ENCODE measurements around the gene PAK1.

Gene PAK1

DNA sequence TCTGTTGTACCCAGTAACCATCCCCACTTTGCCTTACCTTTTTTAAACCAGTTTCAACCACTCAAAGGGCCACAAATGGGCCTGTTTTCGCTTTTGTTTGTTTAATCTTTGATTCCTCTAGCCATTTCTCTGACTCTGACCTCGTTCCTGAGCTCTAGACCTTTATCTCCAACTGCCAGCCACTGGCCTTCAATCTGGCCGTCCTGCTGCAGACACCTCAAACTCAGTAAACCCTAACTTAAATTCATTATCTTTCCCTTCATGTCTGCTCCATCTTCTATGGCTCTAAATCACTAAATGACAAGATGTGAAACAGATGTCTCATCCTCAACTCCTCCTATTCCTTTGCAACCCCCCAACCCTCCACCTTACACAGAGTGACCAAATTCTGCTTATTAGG is 171.1 kb downstream of the PAK1 start:
- TF ChIP-seq, protein P1, sequence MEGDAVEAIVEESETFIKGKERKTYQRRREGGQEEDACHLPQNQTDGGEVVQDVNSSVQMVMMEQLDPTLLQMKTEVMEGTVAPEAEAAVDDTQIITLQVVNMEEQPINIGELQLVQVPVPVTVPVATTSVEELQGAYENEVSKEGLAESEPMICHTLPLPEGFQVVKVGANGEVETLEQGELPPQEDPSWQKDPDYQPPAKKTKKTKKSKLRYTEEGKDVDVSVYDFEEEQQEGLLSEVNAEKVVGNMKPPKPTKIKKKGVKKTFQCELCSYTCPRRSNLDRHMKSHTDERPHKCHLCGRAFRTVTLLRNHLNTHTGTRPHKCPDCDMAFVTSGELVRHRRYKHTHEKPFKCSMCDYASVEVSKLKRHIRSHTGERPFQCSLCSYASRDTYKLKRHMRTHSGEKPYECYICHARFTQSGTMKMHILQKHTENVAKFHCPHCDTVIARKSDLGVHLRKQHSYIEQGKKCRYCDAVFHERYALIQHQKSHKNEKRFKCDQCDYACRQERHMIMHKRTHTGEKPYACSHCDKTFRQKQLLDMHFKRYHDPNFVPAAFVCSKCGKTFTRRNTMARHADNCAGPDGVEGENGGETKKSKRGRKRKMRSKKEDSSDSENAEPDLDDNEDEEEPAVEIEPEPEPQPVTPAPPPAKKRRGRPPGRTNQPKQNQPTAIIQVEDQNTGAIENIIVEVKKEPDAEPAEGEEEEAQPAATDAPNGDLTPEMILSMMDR (IDR thresholded peaks at IDR 0.05), result no peak

DNA sequence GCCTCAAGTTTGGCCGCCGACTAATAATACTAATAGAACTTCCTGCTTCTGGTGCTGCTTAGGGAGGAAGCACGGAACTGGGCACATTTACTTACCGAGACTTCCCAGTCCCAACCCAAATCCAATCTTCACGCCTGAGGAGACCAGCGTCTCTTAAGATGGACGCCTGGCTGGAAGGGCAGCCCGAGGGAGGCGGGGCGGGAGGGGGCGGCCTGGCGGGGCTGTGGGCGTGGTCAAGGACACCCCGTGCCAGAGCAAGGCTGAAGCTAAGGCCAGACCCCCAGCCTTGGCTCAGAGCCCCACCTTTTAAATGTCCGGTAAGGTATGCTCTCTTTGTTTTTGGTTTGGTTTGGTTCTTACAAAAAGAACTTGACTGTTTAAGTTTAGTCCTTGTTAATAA is 172.4 kb downstream of the PAK1 start, which contains the start of gene GDPD4:
TSS of gene GDPD4 (minus strand) at position 177 of the 400 bp plus-strand sequence. CDS start 16,549 bp downstream, outside the sequence.
- TF ChIP-seq, protein P1 (IDR thresholded peaks at IDR 0.05), result no peak

DNA sequence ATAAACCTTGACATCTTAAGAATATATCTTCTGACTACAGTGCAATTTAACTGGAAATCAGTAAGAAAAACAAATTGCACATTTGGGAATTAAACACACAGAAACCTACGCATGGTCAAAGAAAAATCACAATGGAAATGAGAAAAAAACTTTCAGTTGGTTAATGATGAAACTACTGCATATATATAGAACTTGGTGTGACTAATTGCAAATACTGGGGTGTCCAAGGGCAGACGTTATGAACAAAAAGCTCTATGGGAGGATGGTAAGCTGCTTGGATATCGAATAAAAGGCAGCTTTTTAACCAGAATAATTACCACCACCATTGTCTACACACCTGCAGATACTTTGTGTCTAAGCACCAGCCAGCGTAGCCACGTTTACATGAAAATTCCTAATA is 173.2 kb downstream of the PAK1 start:
- TF ChIP-seq, protein P1 (IDR thresholded peaks at IDR 0.05), result no peak

DNA sequence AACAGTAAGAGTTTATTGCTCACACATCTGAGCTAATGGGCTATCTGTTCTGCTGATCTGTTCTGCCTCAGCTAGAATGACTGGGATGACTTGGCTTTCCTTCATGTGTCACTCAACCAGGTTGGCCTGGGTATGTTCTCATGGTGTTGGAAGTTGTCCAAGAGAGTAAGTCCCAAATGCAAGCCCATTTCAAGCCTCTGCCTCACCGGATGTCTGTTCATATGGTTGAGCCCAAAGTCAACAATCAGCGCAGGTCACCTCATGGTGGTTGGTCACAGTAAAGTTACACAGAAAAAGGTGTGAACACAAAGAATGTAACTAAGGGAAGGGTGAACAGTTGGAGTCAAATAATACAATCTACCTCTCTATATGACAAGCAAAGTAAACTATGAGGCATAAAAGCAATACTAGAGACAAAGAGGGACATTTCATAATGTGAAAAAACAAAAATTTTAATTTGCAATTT is 174.3 kb downstream of the PAK1 start:
- TF ChIP-seq, protein P1 (IDR thresholded peaks at IDR 0.05), result no peak

DNA sequence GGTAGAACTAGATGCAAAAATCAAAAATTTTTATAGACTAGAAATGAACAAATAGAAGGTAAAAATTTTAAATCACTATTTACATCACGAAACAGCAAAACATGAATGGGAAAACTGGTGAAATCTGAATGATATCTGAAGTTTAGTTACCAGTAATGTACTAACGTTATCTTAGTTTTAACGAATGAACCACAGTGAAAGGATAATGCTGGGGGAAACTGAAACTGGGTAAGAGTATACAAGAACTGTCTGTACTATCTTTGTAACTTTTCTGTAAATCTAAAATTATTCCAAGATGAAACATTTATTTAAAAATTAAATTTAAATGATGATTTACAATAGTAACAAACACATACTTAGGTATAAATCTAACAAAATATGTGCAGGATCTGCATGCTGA is 179.9 kb downstream of the PAK1 start:
- TF ChIP-seq, protein P1 (IDR thresholded peaks at IDR 0.05), result no peak

DNA sequence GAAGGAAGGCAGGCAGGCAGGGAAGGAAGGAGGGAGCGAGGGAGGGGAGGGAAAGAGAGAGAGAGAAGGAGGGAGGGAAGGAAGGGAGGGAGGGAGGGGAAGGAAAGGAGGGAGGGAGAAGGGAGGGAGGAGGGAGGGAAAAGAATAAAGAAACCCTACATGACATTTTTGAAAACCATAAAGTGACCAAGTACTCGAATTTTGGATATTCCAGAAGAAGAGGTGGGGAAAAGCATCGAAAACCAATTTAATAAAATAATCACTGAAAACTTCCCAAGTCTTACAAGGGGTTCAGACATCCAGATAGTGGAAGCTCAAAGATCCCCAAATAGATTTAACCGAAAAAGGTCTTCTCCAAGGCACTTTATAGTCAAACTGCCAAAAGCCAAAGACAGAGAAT is 184.2 kb downstream of the PAK1 start:
- TF ChIP-seq, protein P1 (IDR thresholded peaks at IDR 0.05), result no peak

DNA sequence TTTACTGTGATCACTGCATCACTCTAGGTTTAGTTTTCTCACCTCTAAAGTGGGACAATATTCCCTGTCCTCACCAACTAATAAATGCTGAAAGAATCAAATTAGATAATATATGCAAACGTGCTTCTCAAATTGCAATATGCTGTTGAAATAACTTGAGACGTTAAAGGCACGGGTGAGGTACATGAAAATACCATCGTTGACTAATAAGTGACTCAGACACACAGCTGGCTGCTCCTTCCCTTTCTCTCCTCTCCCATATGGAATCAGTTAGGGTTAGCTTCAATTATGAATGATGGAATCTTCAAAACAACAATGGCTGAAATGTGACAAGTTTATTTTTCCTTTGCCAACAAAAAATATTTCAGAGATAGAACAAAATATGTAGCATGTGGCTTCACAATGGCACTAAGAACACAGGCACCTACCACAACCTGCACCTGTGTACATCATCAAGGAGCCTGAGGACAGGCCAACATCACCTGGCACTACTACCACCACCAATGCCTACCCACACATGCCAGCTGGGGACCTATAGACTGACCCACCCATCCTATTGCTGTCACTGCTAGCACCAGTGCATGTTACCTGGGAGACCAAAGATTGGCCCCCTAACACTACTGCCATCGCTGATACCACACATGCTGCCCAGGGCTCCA is 186.2 kb downstream of the PAK1 start:
- TF ChIP-seq, protein P1 (IDR thresholded peaks at IDR 0.05), result no peak

DNA sequence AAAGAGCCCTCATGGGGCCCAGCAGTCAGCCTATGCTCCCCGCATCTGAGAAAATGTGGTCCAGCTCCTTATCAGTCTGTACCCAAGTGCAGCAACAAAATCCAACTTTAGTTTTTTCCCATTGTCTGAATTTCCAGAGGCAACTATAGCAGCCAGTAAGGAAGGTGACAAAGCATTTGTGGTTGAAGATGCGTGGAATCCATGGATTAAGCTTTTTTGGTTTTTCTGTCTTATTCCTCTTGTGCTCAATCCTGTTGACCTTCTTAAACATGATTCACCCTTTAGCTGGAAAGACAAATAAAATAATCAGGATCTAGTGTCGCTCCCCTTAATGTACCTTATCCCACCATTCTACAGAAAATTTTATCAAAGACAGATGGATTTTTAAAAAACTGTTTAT is 186.8 kb downstream of the PAK1 start:
- TF ChIP-seq, protein P1 (IDR thresholded peaks at IDR 0.05), result no peak
